Mammary epithelial cell (primary cell): ENCODE measurements around the gene EPHX1.

Experiments used
- EZH2 ChIP-seq: IDR thresholded peaks from 2 replicates; pipeline ENCODE4 v1.6.1; 2012; ENCODE audit warnings: low read length, inconsistent platforms, borderline replicate concordance
- TF ChIP-seq, protein P1 (sequence below), 2 donors: IDR thresholded peaks in 1 of 2; conservative IDR thresholded peaks in 1 of 2; 2 replicates each; pipeline ENCODE4 v1.5.1; 2011 to 2012; ENCODE audit warnings: inconsistent platforms in 2 of 2, low read length in 2 of 2, mild to moderate bottlenecking in 2 of 2, control low read depth in 1 of 2, low read depth in 1 of 2; ENCODE audit not compliant: insufficient read depth in 1 of 2; ENCODE audit errors: extremely low read depth in 1 of 2

GRCh38 chr1:225812488-225813213, 2.7 kb downstream of the EPHX1 start:
- TF ChIP-seq, protein P1, sequence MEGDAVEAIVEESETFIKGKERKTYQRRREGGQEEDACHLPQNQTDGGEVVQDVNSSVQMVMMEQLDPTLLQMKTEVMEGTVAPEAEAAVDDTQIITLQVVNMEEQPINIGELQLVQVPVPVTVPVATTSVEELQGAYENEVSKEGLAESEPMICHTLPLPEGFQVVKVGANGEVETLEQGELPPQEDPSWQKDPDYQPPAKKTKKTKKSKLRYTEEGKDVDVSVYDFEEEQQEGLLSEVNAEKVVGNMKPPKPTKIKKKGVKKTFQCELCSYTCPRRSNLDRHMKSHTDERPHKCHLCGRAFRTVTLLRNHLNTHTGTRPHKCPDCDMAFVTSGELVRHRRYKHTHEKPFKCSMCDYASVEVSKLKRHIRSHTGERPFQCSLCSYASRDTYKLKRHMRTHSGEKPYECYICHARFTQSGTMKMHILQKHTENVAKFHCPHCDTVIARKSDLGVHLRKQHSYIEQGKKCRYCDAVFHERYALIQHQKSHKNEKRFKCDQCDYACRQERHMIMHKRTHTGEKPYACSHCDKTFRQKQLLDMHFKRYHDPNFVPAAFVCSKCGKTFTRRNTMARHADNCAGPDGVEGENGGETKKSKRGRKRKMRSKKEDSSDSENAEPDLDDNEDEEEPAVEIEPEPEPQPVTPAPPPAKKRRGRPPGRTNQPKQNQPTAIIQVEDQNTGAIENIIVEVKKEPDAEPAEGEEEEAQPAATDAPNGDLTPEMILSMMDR (conservative IDR thresholded peaks at IDR 0.05 in 1 of 2, IDR thresholded peaks at IDR 0.05 in 1 of 2; ENCODE audit: extremely low read depth in 1 of 2, insufficient read depth in 1 of 2, low read depth in 1 of 2, low read length in 2 of 2), result no peak
- TF ChIP-seq EZH2, result no peak
